Left colon (tissue), 2 donors: ENCODE results near the gene ZNF598. TPM values are rescaled to one million over a fixed set of nuclear protein-coding genes. Genes with fewer than 3 reads are reported as not detected.

Experiments used
- ATAC-seq: fragments of 200-7000 bp; cut with Tn5 transposase; one replicate; pipeline ENCODE4 v1.9.1; 2020; ENCODE audit warnings: mild to moderate bottlenecking, moderate library complexity
- DNase-seq, 2 donors: peaks; one replicate each; pipeline ENCODE4 v3.0.0-alpha.2; 2020
- intact Hi-C, 2 donors: fragments of 100-400 bp; cut with DNase I in 1 of 2; cut with micrococcal nuclease in 1 of 2; formaldehyde crosslinking; loops; one replicate each; pipeline versions ENCODE4 v1.11.2 to v1.14.0; 2022; cut with DNase I, micrococcal nuclease
- total RNA-seq, 2 donors: library from RNA; stranded (reverse); fragmentation: NEBNext Ultra II Directional; extraction: Animal tissue kit (Norgen Biotek cat#: 25700); gene quantifications; one replicate each; pipeline ENCODE4 v1.2.1, GENCODE V29; 2021
- donor health status: DM: no; HTN: no; CAD: no.
- donor health status: DM: yes; HTN: yes; CAD: no.

ZNF598 gene
- total RNA-seq, 2 donors from 2014 or later = 45.8 to 52.8 TPM

DNA sequence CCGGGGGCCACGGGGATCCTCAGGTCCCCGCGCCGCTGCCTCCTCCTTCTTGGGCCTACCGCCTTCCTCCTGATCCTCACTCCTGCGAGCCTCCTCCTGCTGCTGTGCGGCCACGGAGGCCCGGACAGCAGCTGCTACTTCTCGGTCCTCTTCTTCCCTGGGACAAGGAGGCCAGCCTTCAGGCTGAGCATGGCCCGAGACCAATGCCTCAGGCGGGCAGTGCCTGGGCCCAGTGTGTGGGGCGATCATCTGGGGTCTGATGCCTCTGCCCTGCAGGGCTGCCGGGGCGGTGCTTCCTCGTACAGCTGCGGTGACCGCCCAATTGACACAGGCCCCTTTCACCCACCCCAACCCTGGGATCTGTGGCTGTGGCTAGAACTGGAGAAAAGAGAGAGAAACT, 8.6 kb downstream of the ZNF598 start:
- intact Hi-C loops = loop anchor here in 1 of 2 donors (10.0 kb wide), 1 partner anchor 144 kb away; the partner anchor contains the start of gene RAB26
- no peak for DNase-seq
- ATAC-seq = no peak

DNA sequence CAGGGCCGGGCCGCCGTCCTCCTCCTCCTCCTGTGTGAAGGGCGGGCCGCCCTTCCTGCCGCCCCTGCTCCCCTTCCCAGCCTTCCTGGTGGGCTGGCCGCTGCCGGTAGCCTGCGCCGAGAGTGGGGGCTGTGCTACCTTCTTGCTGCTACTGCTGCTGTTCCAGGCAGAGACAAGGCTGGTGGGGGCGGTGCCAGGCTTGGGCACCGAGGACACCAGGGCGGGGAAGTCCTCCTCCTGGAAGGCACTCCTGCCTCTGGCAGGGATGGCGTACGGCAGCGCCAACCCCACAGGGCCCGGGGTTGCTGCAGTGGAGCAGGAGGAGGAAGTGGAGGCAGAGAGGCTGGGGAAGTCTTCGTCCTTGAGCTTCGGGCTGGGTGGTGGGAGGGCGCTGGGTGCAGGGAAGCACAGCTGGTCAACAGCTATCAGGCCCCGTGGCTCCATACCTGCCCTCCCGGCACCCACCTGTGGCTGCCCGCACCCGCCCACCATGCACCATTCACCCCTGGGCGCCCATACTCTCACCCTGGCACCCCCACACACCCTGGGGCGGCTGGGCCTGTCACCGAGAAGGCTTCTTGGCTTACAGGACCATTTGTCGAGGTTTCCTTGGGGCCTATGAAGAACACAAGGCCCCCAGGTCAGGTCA, 9.6 kb downstream of the ZNF598 start:
- DNase-seq = no peak
- ATAC-seq = no peak
- intact Hi-C loops = loop anchor here in 1 of 2 donors (10.0 kb wide), 1 partner anchor 145 kb away; the partner anchor contains the start of gene RAB26

DNA sequence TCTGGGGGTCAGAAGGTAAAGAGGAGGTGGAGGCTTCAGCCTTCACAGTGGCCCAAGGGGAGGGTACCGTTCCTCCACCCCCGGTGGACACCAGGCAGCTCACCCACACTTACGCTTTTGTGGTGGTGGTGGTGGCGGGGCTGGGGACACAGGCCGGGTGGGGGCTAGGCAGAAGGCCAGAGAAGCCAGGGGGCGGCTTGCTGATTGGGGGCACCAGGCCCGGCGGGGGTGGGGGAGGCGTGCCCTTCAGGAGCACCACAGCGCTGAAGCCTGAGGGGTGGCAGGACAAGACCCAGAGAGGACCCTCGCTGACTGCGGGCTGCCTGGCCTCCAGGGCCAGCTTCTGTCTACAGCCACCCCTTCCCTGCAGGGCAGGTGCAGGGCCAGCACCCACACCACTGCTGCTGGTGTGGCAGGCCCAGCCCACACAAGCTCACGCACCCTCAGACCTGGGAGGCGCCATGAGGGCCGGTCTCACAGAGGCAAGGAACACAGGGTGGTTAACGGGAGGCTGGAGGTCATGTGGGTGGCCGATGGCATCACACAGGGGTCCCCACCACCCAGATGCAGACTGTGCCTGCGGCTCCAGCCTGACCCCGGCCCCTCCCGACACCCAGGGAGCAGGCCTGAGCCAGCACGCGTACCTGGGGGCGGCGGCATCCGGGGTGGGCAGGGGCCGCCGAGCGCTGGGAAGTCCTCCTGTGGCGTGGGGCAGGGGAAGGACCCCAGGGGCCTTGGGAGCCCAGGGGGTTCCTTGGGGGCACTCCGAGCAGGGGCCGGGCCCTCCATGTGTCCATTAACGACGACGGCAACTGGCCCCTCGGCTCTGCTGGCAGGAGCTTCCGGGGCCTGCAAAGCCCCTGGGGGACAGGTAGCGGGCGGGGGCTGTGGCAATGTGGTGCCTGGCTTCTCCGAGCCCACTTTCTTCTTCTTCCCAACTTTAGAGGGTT, 10.5 kb downstream of the ZNF598 start:
- ATAC-seq (no peak), DNase-seq (no peak)
- intact Hi-C loops = no loop called here

DNA sequence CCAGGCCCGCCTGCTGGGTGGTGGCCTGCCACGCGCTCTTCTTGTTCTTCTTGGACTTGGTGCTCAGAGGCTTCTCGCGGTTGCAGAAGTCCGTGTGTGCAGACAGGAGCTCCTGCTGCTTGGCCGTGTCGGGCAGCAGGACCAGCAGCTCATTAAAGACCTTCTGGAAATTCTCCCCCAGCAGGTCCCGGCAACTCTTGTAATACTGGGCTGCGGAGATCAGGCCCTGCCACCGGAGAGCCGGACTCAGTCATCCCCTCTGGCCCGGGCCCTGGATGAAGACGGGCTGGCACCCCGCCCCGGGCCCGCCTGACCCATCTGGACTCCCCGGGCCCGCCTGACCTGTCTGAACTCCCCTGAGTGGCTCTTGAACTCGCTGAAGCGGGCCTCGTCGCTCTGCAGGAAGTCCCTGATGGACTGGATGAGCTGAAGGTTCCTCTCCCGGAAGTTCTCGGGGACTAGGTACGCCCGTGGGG, 11.2 kb downstream of the ZNF598 start:
- intact Hi-C loops = no loop called here
- DNase-seq = no peak
- no peak for ATAC-seq

DNA sequence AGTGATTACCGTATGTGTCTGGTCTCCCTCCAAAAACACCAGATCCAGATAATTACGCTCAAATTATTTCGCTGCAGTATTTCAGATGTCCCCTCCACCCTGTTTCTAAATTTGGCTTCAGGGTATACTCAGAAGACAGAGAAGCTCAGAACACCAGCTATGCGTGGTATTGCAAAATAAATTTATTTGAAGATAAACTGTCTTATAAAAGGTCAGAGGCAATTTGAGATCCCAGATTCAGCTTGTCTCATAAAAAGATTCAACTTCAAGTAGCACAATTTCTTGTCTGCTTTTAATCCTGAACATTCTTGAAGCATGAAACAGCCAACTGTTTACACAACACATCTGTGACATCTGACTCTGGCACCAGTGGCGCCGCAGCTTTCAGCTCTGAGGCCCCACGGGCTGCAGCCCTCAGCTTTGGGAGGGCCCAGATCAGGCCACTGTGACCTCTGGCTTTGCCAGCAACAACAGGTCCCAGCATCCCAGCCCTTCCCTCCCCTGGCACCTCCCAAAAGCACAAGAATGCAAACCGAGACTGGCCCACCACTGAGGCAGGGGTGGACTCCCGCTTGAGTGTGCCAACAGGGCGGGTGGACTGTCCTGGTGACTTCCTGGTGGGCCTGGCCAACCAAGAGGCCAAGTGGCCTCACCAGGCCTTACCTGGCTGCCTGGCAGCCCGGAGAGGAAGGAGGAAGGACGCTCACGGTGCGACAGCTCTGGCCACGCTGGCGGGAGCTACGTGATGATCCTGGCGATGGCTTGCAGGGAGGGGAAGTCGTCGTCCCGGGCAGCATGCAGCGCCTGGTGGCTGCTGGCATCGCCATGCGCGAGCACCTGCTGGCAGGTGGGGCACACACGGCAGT, 11.9 kb downstream of the ZNF598 start:
- DNase-seq (no peak), ATAC-seq (no peak)
- intact Hi-C loops = no loop called here

DNA sequence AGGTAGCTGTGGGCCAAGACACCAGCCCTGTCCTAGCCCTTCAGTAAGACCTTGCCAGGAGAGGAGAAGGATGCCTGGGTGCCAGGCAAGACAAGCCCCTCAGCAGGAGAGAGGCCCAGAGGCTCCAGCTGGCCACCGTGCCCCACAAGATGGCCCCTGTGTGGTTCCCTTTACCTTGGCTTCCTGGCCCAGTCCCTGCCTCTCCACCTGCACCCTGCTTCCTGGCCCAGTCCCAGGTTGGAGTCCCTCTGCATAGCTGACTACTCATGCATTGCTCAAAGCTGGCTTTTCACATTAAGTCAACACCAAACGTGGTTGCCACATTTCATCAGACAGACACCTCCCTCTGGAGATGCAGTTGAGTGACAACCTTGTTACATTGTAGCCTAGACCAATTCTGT, 15.9 kb downstream of the ZNF598 start:
- DNase-seq (no peak), ATAC-seq (no peak)
- intact Hi-C loops = no loop called here

DNA sequence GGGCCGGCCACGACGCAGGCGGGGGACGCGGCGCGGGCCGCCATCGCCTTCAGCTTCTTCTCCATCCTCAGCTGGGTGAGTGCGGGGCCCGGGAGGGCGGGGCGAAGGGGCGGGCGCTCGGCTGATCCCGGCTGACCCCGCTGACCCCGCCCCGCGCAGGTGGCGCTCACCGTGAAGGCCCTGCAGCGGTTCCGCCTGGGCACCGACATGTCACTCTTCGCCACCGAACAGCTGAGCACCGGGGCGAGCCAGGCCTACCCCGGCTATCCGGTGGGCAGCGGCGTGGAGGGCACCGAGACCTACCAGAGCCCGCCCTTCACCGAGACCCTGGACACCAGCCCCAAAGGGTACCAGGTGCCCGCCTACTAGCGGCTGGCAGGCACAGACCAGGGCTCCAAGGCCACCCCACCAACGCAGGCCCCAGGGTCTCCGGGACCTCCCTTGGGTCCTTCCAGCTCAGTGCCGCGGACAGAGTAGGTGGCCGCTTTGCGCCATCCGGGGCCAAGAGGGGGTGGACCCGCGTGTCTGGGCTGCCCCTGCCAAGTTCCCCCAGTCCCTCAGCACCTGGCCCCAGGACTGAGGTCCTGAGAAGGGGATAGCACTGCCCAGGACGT, 16.8 kb downstream of the ZNF598 start:
- ATAC-seq (no peak), DNase-seq (peak in 1 of 2 donors; percentile 57)
- intact Hi-C loops = no loop called here

DNA sequence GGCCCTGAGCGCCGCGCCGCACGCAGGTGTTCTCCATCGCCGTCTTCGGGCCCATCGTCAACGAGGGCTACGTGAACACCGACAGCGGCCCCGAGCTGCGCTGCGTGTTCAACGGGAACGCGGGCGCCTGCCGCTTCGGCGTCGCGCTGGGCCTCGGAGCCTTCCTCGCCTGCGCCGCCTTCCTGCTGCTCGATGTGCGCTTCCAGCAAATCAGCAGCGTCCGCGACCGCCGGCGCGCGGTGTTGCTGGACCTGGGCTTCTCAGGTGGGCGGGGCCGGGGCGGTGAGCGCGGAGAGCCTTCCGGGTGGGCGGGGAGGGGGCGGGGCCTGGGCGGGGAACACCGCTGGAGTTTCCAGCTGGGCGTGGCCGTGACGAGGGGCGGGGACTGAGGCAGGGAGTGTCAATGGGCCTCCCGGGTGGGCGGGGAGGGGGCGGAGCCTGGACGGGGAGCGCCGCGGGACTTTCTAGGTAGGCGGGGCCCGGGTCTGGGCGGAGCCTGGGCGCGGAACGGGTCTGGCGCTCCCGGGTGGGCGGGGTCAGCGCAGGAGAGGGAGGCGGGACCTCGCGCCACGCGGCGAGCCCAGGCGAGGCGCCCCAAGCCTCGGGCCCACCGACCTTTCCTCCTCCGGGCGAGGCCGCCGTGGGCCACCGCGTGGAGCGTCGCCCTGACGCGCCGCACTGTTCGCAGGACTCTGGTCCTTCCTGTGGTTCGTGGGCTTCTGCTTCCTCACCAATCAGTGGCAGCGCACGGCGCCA, 17.5 kb downstream of the ZNF598 start:
- peak; percentile 95 to 97 for DNase-seq
- intact Hi-C loops = no loop called here
- peak; percentile 79 for ATAC-seq

DNA sequence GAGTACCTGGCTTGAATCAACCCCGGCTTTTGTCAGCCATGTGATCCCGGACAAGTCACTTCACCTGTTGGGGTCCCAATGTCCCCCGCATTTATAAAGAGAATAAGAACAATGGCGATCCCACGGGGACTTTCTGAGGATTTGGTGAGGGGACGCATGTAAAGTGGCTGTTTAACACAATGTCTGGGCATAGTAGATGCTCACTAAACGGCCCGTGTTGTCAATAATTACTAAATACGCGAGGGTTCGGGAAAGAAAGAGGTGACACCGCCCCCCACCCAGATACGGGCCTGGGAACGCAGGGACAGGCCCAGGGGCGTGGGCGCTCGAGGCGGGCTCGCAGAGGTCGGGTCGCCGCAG, 18.1 kb downstream of the ZNF598 start:
- intact Hi-C loops = no loop called here
- no peak for DNase-seq
- ATAC-seq = no peak

DNA sequence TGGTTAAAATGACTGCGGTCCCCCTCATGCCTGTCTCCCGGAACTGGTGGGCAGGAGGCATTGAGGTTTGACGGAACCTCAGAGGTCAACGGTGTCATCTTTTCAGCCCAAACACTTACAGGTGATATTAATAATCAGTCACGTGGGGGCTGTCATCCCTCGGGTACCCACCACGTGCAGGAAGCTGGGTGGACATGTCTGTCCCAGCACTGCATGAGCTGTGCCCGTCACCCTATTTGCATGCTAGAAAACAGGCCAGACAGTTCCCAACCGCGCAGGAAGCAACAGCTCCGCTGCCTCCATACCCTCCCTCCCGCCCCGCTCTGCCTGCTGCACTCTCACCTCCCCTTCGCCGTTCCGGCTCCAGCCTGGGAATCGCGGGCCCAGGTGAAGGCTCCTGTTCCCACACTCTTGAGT, 18.5 kb downstream of the ZNF598 start:
- ATAC-seq = peak; percentile 16
- intact Hi-C loops = no loop called here
- DNase-seq = peak; percentile 57 to 73

DNA sequence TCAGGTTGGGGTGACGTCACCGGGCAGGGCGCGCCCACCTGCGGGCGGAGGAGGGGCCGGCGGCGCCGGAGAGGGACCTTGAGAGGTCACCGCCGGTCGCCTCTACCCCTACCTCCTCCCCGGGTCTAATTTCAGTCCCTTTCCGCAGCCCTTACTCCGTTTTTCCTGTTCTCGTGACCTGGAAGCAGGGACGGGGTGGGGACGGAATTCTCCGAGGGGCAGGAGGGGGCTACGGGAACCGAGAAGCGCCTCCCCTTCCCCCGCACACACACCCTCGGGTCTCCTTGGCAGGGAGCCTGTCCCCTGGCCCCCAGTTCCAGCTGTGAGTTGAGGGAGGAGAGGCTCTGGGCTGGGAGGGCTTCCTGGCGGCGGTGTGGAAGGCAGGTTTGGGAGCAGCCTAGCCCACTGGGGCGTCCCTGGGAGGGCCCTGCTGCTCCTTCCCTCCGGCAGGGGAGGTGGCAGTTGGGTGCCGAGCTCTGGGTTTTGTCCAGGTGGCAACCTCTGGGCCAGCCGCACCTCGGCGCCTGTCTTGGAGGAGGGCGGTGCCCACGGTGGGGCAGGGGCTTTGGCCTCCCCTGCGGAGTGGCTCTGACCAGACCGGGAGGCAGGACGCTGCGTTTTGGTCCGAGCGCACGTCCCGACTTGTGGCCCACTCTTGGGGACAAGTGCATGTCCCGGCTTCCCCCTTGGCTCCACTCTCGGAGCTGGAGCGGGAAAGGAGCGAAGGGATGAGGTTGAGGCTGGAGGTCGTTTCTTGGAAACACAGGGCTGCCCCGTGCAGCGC, 19.1 kb downstream of the ZNF598 start:
- intact Hi-C loops = no loop called here
- DNase-seq (peak; percentile 68 to 82), ATAC-seq (peak; percentile 20)

DNA sequence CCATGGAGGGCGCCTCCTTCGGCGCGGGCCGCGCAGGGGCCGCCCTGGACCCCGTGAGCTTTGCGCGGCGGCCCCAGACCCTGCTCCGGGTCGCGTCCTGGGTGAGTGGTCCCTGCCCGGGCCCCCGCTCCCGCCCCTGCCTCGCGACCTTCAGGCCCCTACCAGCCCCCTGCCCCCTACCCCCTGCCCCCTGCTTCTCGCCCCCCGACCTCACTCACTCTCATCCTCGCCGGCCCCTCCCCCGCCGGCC, 19.6 kb downstream of the ZNF598 start:
- DNase-seq (no peak), ATAC-seq (no peak)
- intact Hi-C loops = no loop called here

DNA sequence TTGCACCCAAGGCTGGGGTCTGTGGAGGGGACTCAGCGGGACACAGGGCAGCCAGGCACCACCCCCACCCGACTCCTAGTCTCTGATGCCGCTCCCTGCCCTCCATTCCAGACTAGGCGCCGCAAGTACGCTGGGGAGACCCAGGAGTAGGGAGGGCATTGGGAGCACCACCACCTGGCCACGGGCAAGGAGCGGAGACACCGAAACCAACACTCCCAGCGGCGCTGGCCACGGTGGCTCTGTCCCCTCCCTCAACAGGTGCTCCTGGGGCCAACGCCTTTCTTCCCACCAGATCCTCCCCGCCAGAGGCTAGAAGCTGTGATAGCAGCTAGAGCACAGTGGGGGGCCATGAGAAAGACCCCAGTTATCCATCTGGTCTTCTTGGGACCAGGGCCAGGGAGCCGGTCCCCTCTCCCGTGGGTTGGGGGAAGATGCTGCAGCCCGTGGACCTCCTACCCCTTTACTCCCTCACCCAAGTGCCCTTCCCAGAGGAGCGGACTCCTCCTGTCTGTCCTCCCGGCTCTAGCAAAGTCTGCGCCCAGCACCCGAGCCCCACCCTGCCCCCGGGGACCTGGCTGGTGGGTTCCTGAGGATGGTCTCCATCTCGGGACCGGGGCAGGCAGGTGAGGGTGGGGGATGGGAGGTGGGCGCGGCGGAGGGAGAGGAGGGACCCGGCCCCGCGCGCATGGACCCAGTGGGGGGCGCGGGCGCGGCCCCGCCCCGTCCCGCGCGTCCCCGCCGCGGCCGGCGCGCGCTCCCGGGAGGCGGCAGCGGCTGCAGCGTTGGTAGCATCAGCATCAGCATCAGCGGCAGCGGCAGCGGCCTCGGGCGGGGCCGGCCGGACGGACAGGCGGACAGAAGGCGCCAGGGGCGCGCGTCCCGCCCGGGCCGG, 20.2 kb downstream of the ZNF598 start, which contains the start of gene SYNGR3:
TSS of gene SYNGR3 (plus strand) at position 762 of the 892 bp plus-strand sequence. CDS start 133 bp downstream, outside the sequence.
- no peak for ATAC-seq
- no peak for DNase-seq
- intact Hi-C loops = no loop called here

DNA sequence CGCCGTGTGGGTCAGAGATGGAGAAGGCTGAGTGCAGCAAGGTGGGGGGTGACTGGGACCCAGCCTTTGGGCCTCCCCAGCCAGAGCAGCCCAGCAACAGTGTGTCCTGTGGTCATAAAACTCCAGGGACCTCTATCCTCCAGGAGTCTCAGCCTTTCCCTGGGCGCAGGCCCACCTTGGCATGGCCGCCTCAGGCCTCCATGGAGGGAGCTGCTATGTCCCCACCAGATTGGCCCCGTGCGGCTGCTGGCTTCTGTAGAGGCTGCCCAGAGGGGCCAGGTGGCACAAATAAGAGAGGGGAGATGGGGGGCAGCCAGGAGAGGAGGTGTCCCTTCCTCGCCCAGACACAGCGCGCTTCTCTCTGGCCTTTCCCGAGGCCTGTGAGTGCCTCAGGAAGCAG, 22.4 kb downstream of the ZNF598 start:
- ATAC-seq (no peak), DNase-seq (no peak)
- intact Hi-C loops = no loop called here

DNA sequence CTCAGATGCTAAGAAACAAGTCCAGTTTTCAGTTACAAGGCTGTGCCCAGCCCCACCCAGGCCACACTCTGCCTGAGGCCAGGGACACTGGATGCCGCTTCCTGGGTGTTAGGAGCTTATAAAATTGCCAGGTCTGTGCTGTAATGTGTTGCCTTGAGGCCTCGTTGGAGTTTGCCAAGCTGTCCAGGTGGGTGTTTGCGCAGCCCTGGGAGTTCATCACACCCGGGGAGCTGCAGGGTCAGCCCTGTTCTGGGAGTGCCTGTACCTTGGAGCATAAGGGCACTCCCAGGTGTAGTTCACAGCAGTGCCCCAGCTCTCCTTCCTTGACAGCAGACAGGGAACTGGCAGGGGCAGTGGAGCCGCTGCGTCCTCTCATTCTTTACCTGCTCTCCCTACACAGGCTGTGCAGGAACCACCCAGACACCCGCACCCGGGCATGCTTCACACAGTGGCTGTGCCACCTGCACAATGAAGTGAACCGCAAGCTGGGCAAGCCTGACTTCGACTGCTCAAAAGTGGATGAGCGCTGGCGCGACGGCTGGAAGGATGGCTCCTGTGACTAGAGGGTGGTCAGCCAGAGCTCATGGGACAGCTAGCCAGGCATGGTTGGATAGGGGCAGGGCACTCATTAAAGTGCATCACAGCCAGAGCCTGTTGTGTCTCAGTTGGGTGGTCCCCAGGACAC, 24.0 kb downstream of the ZNF598 start:
- DNase-seq (peak; percentile 73 to 82), ATAC-seq (peak; percentile 38)
- intact Hi-C loops = no loop called here
